KOPT-K1 (cell line): ENCODE measurements around the gene PDXK.

ENCODE experiments used
- H3K27ac ChIP-seq: fragments of 200-600 bp; sonication (generic); 2 replicates; pipeline ENCODE4 v1.5.1; 2016; ENCODE audit warnings: antibody characterized with exemption, mild to moderate bottlenecking, low read depth, low read length; ENCODE audit not compliant: poor library complexity, severe bottlenecking
- H3K36me3 ChIP-seq: fragments of 200-600 bp; sonication (generic); 2 replicates; pipeline ENCODE4 v1.5.1; 2017; ENCODE audit warnings: antibody characterized with exemption, mild to moderate bottlenecking, low read length, moderate library complexity; ENCODE audit not compliant: insufficient read depth
- H3K9me3 ChIP-seq: fragments of 200-600 bp; sonication (generic); 2 replicates; pipeline ENCODE4 v1.5.1; 2017; ENCODE audit warnings: antibody characterized with exemption, low read length, mild to moderate bottlenecking; ENCODE audit not compliant: insufficient read depth, poor library complexity, severe bottlenecking

PDXK gene

DNA sequence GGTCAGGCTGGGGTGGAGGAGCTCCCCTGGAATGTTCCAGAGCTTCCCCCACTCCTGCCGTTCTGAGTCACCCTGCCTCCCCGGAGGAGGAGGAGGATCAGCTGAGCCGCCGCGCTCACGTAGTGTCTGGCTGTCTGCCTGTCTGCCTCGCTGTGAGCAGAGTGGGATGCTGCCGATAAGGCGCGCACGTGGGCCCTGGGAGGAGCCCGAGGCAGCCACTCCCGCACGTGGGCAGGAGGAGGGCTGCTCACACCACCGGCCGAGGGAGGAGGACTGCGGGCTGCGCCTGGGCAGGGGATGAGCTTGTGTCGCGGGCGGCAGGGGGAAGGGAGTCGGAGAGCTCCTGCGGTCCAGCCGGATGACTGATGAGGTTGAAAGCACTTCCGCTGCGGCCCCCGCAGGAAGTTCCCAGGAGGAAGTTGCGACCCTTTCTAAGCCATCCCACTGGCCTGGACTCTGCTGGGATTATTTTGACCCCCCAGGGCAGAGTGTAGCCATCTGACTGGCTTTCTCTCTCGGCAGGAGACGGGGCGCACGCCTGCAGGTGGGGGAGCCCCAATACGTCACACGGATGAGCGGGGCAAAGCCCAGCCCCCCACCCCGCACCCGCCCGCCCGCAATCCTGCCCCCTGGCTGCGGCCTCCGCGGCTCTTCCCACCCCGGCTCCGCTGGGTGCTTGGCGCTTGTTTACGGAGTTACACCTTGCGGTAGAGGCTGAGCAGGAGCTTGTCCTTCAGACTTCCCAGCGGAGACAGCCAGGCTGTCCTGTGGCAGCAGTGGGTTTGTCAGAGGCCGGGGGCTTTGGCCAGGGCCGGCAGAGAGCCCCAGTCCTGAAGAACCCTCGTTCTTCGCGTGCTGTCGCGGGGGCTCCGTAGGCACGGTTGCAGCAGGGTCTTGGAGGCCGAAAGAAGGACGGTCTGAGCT is 9.8 kb downstream of the PDXK start:
- Histone ChIP-seq H3K9me3 (no peaks in the 10 kb centered on the region), H3K27ac (no peak overlapping the region), H3K36me3 (no peaks in the 10 kb centered on the region; the same call in 1 of the 2 replicates)

DNA sequence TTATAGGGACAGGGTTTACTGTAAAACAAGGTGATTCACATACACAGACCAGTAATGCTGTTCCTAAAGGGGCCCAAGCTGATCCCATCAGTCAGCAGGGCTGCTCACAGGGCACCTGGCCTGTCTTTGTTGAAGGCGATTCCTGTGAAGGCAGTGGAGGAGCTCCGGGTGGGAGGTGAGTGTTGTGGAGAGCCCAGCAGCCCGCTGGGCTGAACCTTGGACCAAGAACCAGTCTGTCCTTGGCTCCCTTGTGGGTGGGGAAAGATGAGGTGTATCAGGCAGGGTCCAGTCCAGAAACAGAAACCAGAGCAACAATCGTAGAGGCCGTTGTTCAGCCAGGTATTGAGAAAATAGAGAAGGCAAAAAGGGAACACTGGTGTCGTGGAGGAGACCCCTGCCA is 12.5 kb downstream of the PDXK start:
- Histone ChIP-seq H3K9me3 (no peaks in the 10 kb centered on the region), H3K27ac (no peak overlapping the region), H3K36me3 (no peaks in the 10 kb centered on the region)

DNA sequence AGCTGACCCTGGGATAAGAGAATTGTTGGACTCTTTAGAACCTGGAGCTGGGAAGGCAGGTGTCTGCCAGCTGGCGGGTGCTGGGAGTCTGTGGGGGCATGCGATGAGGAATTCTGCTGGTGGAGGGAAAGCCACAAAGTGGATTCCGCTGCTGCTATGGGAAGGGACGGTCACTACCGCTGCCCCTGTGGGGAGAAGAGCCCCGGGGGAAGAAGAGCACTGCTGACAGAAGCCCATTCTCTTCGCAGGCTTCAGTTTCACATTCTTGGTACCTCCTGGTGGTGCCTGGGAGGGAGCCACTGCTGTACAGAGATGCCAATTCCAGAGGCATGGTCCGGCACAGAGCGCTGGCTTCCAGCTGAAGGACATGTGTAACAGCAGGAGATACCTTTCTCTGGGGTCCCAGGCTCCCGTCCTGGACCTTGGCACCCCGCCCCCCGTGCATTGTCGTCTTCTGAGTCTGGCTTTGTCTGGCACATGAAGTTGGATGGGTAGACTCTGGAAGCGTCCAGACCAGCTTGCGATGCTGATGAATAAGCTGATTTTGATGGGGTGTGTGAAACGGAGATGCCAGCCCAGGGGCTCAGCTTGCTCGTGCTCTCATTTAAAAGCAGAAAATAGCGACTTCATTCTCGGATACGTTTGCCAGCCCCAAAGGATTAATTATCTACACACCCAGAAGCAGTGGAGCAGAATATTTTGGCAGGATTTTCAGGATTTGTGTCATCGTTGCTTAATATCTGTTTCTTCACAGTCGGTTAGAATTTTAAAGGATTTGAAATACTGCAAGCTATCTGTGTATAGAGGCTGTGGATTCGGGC is 13.2 kb downstream of the PDXK start:
- no peaks in the 10 kb centered on the region for H3K36me3 ChIP-seq
- no peaks in the 10 kb centered on the region for H3K9me3 ChIP-seq
- H3K27ac ChIP-seq = no peak overlapping the region

DNA sequence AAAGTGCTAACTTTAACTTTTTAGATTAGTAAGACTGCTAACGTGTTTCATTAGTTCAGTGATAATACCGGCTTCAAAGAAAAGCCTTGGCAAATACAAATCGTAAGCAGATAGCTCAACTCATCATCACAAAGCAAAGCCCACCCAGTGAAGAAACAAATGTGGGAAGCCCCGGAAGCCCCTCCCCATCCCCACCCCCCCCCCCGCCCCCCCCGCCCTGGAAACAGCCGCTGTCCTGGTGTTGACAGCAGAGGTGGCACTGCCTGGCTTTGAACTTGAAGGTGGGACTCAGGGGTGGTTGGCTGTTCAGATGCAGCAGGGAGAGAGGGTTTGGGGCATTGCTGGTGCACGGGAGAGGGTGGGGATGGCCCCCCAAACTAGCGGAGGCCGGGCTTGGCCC is 14.1 kb downstream of the PDXK start:
- H3K9me3 ChIP-seq = no peaks in the 10 kb centered on the region
- H3K27ac ChIP-seq = peak overlapping the region; percentile 42
- no peaks in the 10 kb centered on the region for H3K36me3 ChIP-seq

DNA sequence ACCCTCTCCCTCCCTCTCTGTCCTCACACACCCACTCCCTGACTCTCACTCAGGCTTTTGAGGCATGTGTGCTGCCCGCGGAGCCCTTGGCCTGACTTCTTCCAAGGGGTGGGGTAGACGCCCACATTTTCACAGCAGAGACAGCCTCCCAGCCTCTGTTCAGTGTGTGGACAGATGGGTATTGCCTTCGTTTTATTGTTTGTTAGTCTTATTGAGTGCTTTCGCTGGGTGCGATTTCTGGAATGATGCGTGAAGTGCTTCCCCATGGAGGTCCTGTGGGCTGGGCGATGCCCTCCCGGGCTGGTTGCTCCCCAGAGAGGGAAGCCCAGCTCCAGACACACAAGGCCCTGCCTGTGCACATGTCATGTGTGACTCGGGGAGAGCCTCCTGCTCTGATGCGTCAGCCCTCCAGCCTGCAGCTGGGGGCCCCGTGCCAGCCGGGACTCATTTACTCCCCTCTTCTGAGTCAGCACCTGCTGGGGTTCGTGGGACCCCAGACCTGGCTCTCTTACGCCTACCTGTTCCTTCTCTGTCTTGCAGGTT is 14.7 kb downstream of the PDXK start:
- Histone ChIP-seq H3K36me3 (no peaks in the 10 kb centered on the region), H3K27ac (peak overlapping the region; percentile 42), H3K9me3 (no peaks in the 10 kb centered on the region)

DNA sequence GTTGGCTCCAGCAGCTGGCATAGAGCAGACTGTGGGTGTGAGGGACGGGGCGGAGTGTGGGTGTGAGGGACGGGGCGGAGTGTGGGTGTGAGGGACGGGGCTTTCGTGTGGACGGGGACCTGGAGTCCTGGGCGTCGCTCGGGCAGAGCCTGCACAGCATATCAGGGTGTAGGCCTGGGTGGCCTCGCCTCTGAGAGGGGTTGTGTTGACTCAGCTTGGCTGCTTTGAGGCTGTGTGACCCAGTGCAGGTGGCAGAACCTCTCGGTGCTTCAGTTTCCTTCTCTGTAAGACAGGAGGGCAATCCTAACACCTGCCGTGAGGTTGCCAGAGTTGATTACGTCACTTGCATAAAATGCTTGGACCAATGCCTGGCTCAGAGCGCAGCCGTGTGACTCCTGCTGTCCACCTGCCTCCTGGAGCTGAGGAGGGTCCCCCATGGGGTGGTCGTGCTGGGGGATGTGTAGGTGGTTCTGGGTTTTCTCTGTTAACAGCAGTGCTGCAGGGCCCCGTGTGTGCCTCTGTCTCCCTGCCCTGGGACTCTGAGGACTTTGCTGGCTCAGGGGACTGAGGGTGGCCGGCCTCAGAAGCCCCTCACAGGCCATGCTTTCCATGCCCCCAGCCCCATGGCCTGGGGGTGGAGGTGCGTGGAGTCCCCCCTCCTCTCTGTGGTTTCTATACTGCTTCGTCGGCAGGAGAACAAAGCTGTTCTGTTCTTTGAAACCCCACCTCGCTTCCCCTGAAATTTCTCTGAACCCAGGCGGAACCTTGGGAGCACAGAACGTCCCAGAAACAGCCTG is 15.4 kb downstream of the PDXK start:
- Histone ChIP-seq H3K9me3 (no peaks in the 10 kb centered on the region), H3K36me3 (no peaks in the 10 kb centered on the region)

DNA sequence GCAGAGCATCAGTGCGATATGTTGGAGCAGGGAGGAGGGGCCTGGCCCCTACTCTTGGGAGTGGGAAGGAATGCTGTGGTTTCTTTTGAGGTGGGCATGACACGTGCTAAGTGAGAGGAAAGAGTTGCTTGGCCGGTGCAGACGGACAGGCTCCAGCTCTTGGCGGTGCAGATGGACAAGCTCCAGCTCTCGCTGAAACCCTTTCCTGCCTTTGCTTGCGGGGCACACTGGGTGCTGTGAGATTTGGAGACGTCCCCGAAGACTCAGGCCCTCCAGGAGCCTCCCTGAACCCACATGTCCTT is 15.9 kb downstream of the PDXK start:
- no peaks in the 10 kb centered on the region for H3K9me3 ChIP-seq
- H3K27ac ChIP-seq = no peak overlapping the region

More for the DNA sequence above, 15.4 kb downstream of the PDXK start:
- H3K27ac ChIP-seq = no peak overlapping the region

DNA sequence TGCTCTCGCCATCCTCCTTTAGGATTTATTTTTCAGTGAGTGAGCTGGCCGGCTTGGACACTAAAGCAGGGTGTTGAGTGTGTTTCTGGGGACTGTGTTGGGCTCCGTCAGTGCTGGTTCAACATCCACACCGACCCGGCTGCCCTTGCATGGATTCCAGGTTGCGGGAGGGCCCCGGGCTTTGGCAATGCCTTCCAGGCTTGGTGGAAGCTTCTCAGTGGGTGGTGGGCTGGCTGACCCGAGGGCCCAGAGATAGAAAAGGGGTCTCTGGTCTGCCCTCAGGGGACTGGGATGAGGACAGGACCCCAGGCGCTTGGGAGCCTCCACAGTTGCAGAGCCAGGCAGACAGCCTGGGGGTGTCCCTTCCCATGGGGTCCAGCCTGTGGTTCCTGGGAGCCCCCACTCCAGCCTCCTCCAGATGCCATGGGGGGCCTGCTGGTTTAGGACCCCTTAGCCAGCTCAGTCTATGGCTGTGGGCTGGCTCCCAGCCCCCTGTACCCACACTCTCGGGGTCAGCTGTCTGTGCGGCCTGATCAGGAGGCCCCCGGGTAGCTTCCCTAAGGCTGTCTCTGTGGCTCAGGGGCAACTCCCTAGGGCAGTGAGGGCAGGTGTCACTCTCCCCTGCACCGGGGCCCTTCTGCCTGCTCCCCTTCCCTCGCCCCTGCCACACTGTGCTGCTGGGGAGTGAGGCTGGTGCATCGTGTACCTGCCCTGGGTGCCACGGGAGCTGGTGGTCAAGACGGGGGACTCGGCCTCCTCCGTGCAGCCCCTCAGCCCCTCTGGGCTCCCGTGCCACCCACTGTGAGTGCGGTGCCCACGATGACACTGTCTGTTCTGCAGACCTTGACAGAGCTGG is 16.5 kb downstream of the PDXK start:
- Histone ChIP-seq H3K27ac (no peak overlapping the region), H3K9me3 (no peaks in the 10 kb centered on the region), H3K36me3 (no peaks in the 10 kb centered on the region)

More for the DNA sequence above, 15.9 kb downstream of the PDXK start:
- H3K36me3 ChIP-seq = no peaks in the 10 kb centered on the region

DNA sequence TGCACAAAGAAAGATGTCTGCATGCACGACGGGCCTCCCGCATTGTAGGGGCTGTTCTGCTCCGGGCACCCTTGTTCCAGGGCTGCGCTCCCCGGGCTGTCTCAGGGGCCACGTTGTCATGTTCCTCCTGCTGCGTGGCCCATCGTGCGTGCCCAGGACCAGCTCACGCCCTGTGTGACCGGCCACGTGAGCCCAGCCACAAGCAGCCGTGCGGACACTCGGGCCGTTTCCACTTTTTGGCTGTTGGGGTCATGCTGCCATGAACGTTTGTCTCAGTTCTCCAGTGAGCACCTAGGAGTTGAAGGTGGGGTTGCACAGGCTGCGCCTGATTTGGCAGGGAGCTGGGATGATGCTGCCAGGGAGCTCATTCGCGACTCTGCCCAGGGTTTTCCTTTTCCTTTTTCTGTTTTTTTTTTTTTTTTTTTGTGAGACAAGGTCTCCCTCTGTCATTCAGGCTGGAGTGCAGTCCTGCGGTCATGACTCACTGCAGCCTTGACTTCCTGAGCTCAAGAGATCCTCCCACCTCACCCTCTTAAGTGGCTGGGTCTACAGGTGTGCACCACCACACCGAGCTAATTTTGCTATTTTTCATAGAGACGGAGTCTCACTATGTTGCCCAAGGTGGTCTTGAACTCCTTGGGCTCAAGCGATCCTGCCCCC is 17.4 kb downstream of the PDXK start:
- H3K27ac ChIP-seq = no peak overlapping the region
- H3K9me3 ChIP-seq = no peaks in the 10 kb centered on the region
- H3K36me3 ChIP-seq = no peaks in the 10 kb centered on the region

DNA sequence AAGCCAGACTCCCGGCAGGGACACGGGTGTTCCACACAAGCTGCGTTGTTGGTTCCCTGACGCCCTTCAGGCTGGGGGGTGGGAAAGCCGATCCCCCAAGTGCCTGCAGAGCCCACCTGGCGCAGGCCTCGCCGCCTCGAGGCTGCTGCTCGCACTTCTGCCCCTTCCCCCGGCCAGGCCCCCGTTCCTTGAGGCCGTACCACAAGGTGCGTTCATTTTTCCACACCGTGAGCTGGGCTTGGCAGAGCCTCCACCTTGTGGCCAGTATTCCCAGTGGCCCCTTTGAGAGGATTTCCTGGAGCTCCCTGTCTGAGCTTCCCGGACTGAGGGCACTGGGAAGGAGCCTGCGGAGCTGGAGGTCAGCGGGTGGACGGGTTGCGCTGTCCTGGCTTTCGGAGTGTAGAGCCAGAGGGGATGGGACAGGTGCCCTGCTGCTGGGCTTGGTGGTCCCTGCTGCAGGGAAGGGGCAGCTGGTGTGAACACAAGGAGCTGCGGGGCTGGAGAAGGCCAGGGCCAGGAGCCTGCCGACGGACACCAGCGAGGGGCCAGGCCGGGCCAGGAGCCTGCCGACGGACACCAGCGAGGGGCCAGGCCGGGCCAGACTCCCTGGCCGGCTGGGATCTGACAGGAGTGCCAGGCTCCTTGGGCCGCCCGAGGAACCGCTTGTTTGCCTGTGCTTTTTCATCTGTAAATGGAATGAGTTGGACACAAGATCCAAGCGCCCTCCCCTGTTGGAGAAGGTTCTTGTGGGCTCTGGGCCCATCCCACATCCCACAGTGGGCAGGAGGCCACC is 18.4 kb downstream of the PDXK start:
- no peaks in the 10 kb centered on the region for H3K9me3 ChIP-seq
- H3K27ac ChIP-seq = no peak overlapping the region
- no peaks in the 10 kb centered on the region for H3K36me3 ChIP-seq

DNA sequence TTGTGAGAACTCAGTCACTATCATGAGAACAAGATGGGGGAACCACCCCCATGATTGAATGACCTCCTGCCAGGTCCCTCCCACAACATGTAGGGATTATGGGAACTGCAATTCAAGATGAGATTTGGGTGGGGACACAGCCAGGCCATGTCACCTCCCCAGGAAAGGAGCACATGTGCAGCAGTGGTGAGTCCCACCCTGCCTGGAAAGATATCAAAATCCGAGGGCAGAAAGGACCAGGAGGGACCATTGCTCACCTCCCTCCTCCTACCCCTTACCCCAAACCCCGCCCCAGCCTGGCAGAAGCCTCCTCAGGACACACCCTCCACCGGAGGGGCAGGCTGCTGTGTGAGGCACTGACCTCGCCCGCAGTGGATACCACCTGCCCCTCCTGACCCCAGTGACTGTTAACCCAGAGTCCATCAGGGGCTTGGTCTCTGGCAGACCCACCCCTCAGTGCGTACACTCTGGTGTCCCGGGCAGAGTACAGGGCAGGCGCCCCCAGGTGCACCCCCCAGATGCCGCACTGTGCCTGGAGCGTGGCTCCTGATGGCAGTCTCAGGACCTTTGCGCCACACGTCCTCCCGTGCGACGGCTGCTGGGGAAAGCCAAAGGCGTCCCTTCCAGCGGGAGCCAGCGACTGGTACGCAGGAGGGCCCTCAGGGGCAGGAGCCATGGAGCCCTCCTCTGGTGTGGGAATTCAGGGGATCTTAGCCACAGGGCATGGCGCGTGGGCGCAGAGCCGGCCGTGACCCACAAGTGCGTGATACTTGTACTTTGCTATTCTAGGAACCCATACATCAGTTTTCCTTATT is 20.9 kb downstream of the PDXK start:
- H3K27ac ChIP-seq = no peak overlapping the region
- H3K9me3 ChIP-seq = no peaks in the 10 kb centered on the region
- H3K36me3 ChIP-seq = peaks cover 3% of the 10 kb centered on the region; the same call in 1 of the 2 replicates

DNA sequence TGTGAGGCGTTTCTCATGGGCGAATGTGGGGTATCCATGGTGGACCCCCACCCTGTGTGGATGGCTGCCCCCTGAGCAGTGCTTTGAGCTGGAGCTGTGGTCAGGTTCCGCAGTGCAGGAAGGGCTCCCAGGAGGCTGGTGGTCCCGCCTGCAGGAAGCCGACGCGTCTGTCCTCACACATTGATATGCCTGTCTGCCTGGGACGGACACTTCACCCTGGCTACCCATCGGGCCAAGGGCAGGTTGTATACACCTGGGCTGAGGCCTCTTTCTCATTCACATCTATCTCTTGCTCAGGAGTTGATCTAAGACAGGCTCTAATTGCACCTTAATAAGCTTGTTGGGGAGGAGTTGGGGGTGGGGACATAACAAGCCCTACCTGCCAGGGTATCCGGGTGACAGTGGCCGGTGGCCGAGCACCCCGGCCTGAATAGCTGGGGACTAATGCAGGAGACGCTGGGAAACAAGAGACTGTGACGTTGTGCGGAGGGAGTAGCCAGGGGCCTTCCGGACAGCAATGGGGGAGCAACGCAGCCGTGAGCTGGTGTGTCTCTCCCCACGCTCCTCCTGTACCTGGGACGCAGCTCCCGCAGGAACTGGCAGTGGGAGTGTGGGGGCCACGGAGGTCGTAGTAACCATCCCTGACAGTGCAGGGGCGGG is 21.7 kb downstream of the PDXK start:
- Histone ChIP-seq H3K9me3 (no peaks in the 10 kb centered on the region), H3K27ac (no peak overlapping the region), H3K36me3 (peaks cover 4% of the 10 kb centered on the region; the same call in 1 of the 2 replicates)
